ENCODE data around the gene ZNF66. TPM values are rescaled to one million over a fixed set of nuclear protein-coding genes. Genes with fewer than 3 reads are reported as not detected.
"Not testable (repeated sequence)": the region's sequence is repeated elsewhere in the genome, so short reads cannot be mapped to it uniquely, and the experiment has no call there.

The ZNF66 gene
- 3.5 and 6.1 TPM in 2 replicates for total RNA-seq (2014; rRNA removed)
- 0.58 TPM for polyA plus RNA-seq (2012)

- peak; percentile 98 for DNase-seq (ENCODE audit: low read depth)
These were observed at the start of gene ZNF66 for GRCh38 chr19:20776083-20777076. ZNF66 (plus strand) TSS chr19:20776304; CDS start chr19:20776448, 144 bp downstream.

GRCh38 chr19:20750169-20750568 is 25.9 kb upstream of the ZNF66 start:
- DNase-seq (ENCODE audit: low read depth), result not testable (repeated sequence)

- not testable (repeated sequence) for DNase-seq (ENCODE audit: low read depth)
These were observed 23.8 kb upstream of the ZNF66 start for GRCh38 chr19:20752291-20752690.

- DNase-seq (ENCODE audit: low read depth), result not testable (repeated sequence)
These were observed 6.8 kb upstream of the ZNF66 start for GRCh38 chr19:20769225-20769736.

- peak; percentile 3 for DNase-seq (ENCODE audit: low read depth)
These were observed 11.7 kb downstream of the ZNF66 start for GRCh38 chr19:20787786-20788185.

GRCh38 chr19:20791806-20792205 is 15.7 kb downstream of the ZNF66 start:
- DNase-seq (ENCODE audit: low read depth), result no peak

- DNase-seq (ENCODE audit: low read depth), result not testable (repeated sequence)
These were observed 30.5 kb downstream of the ZNF66 start for GRCh38 chr19:20806311-20807262.

- peak; percentile 1 for DNase-seq (ENCODE audit: low read depth)
These were observed 64.3 kb downstream of the ZNF66 start for GRCh38 chr19:20840371-20840770.

Other genes starting within 250 kb of the ZNF66 start
- 12.7 and 13.3 TPM in 2 replicates for gene ZNF737, start 210.5 kb upstream of the ZNF66 start, total RNA-seq (2014; rRNA removed)
- 16.5 and 16.9 TPM in 2 replicates for gene ZNF626, start 114.7 kb upstream of the ZNF66 start, total RNA-seq (2014; rRNA removed)
- gene ZNF85, start 146.9 kb downstream of the ZNF66 start, total RNA-seq (2014; rRNA removed), result 13.6 and 14.0 TPM in 2 replicates
- gene ZNF430, start 244.4 kb downstream of the ZNF66 start, total RNA-seq (2014; rRNA removed), result 9.6 and 19.6 TPM in 2 replicates